Ishikawa (cell line): ENCODE results near the gene HACD1.

Experiments used
- CEBPB ChIP-seq: IDR thresholded peaks from 2 replicates; pipeline ENCODE4 v1.6.1; 2012
- CREB1 ChIP-seq: IDR thresholded peaks from 2 replicates; pipeline ENCODE4 v1.6.1; 2012; ENCODE audit warnings: low read depth
- EGR1 ChIP-seq: IDR thresholded peaks from 2 replicates; pipeline ENCODE4 v1.6.1; 2012
- EP300 ChIP-seq: IDR thresholded peaks from 2 replicates; pipeline ENCODE4 v1.6.1; 2012; ENCODE audit warnings: borderline replicate concordance
- FOXM1 ChIP-seq: IDR thresholded peaks from 2 replicates; pipeline ENCODE4 v1.6.1; 2012; ENCODE audit warnings: low read depth, borderline replicate concordance
- NFIC ChIP-seq: IDR thresholded peaks from 2 replicates; pipeline ENCODE4 v1.6.1; 2012
- RAD21 ChIP-seq: IDR thresholded peaks from 2 replicates; pipeline ENCODE4 v1.6.1; 2012; ENCODE audit warnings: low read depth
- TAF1 ChIP-seq: IDR thresholded peaks from 2 replicates; pipeline ENCODE4 v1.6.1; 2012; ENCODE audit warnings: low read depth, mild to moderate bottlenecking
- TCF12 ChIP-seq: IDR thresholded peaks from 2 replicates; pipeline ENCODE4 v1.6.1; 2012; ENCODE audit warnings: low read depth
- TEAD4 ChIP-seq: IDR thresholded peaks from 2 replicates; pipeline ENCODE4 v1.6.1; 2012
- USF1 ChIP-seq: IDR thresholded peaks from 2 replicates; pipeline ENCODE4 v1.6.1; 2012
- YY1 ChIP-seq: IDR thresholded peaks from 2 replicates; pipeline ENCODE4 v1.6.1; 2012; ENCODE audit warnings: low read depth
- ZBTB7A ChIP-seq: IDR thresholded peaks from 2 replicates; pipeline ENCODE4 v1.6.1; 2012; ENCODE audit warnings: low read depth
- TF ChIP-seq, protein P1 (sequence below): IDR thresholded peaks from 2 replicates; pipeline ENCODE4 v1.6.1; 2012; ENCODE audit warnings: low read depth, mild to moderate bottlenecking
- TF ChIP-seq, protein P2 (sequence below): IDR thresholded peaks from 2 replicates; pipeline ENCODE4 v1.6.1; 2012

Gene HACD1

GRCh38 chr10:17655009-17655408, 37.8 kb upstream of the HACD1 start:
- TF ChIP-seq YY1 (no peak), ZBTB7A (no peak), CREB1 (no peak), TCF12 (no peak), EP300 (no peak), NFIC (no peak), FOXM1 (no peak), TAF1 (no peak), TEAD4 (no peak), CEBPB (no peak), EGR1 (no peak), RAD21 (no peak)
- TF ChIP-seq, protein P1, sequence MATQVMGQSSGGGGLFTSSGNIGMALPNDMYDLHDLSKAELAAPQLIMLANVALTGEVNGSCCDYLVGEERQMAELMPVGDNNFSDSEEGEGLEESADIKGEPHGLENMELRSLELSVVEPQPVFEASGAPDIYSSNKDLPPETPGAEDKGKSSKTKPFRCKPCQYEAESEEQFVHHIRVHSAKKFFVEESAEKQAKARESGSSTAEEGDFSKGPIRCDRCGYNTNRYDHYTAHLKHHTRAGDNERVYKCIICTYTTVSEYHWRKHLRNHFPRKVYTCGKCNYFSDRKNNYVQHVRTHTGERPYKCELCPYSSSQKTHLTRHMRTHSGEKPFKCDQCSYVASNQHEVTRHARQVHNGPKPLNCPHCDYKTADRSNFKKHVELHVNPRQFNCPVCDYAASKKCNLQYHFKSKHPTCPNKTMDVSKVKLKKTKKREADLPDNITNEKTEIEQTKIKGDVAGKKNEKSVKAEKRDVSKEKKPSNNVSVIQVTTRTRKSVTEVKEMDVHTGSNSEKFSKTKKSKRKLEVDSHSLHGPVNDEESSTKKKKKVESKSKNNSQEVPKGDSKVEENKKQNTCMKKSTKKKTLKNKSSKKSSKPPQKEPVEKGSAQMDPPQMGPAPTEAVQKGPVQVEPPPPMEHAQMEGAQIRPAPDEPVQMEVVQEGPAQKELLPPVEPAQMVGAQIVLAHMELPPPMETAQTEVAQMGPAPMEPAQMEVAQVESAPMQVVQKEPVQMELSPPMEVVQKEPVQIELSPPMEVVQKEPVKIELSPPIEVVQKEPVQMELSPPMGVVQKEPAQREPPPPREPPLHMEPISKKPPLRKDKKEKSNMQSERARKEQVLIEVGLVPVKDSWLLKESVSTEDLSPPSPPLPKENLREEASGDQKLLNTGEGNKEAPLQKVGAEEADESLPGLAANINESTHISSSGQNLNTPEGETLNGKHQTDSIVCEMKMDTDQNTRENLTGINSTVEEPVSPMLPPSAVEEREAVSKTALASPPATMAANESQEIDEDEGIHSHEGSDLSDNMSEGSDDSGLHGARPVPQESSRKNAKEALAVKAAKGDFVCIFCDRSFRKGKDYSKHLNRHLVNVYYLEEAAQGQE: no peak
- TF ChIP-seq, protein P2, sequence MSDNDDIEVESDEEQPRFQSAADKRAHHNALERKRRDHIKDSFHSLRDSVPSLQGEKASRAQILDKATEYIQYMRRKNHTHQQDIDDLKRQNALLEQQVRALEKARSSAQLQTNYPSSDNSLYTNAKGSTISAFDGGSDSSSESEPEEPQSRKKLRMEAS: no peak

- TF ChIP-seq EP300: no peak
- TF ChIP-seq FOXM1: no peak
- no peak for TF ChIP-seq TAF1
- no peak for TF ChIP-seq EGR1
- TF ChIP-seq NFIC: no peak
- TF ChIP-seq, protein P1: no peak
- no peak for TF ChIP-seq RAD21
Observed at GRCh38 chr10:17652585-17652984, 35.4 kb upstream of the HACD1 start.

DNA sequence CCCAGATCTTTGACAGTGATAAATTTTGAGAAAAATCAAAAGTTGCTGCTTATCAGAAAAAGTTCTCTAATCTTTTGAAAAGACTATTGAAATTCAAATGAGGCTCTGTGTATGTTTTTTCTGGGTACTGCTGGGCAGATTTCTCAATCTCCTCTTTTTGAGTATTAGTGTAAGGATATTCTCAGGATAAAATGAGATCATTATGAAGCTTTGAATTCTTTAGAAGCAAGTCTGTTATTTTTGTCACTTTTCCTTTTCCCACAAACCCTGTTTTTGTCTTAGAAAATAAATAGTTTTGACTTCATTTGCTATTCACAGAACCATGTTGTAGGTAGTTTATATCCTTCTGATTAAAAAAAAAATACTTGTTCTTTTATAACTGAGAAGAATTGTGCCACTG, 34.7 kb upstream of the HACD1 start:
- TF ChIP-seq TCF12 (no peak), ZBTB7A (no peak), FOXM1 (no peak)
- TF ChIP-seq, protein P1: no peak

- TF ChIP-seq USF1 (no peak), TEAD4 (no peak), YY1 (no peak), EP300 (no peak), ZBTB7A (no peak), TCF12 (no peak), CEBPB (no peak), EGR1 (no peak), RAD21 (no peak), CREB1 (no peak)
- TF ChIP-seq, protein P1: no peak
Observed at GRCh38 chr10:17650416-17650815, 33.2 kb upstream of the HACD1 start.
